Left ventricle myocardium superior (tissue), 1 donor: ENCODE measurements around the gene ZBTB6. TPM values are rescaled to one million over a fixed set of nuclear protein-coding genes. Genes with fewer than 3 reads are reported as not detected.
"Not testable (repeated sequence)": the region's sequence is repeated elsewhere in the genome, so short reads cannot be mapped to it uniquely, and the experiment has no call there.

Experiments
- ATAC-seq: fragments of 200-7000 bp; cut with Tn5 transposase; one replicate; pipeline ENCODE4 v1.9.1; 2020; ENCODE audit warnings: mild to moderate bottlenecking, moderate library complexity
- DNase-seq: peaks from one replicate; pipeline ENCODE4 v3.0.0-alpha.2; 2020
- intact Hi-C: fragments of 100-400 bp; cut with micrococcal nuclease; formaldehyde crosslinking; loops from one replicate; pipeline ENCODE4 v1.11.0; 2022
- total RNA-seq: library from RNA; stranded (reverse); fragmentation: NEBNext Ultra II Directional; extraction: Animal tissue kit (Norgen Biotek cat#: 25700); gene quantifications from one replicate; pipeline ENCODE4 v1.2.1, GENCODE V29; 2021
- donor health status: DM: no; HTN: yes; CAD: no; lungs with severe emphysema.

ZBTB6 gene
- total RNA-seq, 1 donor from 2014 or later, result 5.8 TPM

DNA sequence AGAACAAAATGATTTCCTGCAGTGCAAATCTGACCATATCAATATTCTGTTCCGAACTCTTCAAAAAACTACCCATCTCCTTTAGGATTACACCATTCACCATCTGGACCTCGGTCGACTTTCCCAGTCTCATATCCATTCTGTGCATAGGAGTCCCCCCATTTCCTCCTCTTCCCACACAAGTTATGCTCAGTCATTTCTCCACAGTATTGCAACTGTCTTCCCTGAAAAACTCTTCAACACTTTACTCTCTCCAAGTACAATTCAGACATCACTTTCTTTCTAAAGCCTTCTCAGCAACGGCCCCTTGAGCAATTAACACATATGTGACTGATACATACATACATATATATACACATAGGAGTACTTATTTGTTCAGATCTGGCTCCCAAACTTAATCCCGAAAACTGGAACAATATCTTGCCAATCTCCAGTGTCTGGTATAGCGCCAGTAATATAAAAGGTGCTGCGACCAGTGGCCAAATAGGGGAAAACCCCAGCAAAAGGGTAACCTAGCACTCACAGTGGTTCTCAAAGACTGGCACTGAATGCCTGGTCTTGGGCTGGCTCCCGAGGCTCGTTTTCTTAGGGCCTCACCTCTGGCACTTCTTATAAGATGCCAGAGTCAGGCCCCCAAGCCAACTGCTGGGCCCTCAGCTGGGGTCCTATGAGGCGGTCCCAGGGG, 17.6 kb upstream of the ZBTB6 start:
- no peak for ATAC-seq
- DNase-seq, result no peak
- intact Hi-C loops, result no loop called here

DNA sequence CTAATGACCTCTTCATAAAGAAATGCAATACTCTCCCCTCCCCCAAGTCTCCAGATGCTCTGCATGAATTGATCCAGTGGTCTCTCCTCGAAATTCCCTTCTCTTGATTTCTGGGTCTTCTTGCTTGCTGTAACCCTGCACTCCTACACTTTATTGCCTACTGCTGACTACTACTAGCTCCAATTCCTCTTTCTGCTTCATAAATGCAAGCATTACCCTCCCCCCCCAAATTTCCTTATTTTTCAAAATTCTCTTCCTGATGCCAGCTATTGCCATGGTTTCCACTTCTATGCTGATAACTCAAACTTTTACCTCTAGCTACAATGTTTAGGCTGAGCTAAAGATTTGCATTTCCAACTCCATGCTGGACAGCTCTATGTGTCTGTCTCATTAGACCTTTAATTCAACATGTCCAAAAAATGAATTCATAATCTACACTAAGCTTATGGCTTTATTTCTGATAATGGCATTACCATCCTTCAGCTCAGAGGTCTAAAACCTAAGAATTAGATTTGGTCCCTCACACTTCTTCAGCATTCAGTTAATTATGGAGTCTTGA, 16.8 kb upstream of the ZBTB6 start:
- DNase-seq (no peak), ATAC-seq (no peak)
- intact Hi-C loops, result no loop called here

DNA sequence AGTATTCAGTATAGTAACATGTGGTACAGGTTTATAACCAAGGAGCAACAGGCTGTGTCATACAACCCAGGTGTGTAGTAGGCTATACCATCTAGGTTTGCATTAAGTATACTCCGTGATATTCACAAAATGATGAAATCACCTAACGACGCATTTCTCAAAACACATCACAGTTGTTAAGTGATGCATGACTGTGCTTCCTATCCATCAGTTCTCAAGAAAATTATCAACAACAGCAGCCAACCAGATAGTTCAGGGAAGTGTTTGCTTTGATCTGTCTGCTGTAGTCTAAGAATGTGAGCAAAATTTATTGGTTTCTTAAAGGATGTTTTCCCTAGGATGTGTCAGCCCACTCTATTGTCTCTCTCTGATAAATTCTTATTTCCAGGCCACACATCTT, 10.8 kb upstream of the ZBTB6 start:
- DNase-seq (no peak), ATAC-seq (no peak)
- intact Hi-C loops, result no loop called here

GRCh38 chr9:122922713-122923112, 9.6 kb upstream of the ZBTB6 start:
- DNase-seq, result no peak
- intact Hi-C loops, result no loop called here
- ATAC-seq, result no peak

DNA sequence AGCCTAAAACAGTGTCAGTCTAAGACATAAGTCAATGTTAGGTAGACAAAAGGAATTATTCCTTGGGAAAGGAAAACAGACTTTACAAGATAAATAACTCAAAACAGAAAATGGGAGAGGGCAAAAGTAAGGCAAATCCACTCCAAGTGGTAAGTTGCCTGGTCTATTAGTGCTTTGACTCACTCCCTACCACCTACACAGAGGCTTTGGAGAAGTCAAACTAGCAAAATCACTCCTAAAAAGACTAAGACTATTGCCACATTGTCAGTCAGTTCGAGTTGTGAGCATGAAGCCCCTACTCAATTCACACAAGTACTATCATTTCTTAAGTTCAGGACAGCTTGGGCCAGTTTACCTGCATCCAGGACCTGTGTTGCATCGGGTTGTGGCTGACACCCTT, 5.2 kb upstream of the ZBTB6 start:
- ATAC-seq (no peak), DNase-seq (no peak)
- intact Hi-C loops, result no loop called here

DNA sequence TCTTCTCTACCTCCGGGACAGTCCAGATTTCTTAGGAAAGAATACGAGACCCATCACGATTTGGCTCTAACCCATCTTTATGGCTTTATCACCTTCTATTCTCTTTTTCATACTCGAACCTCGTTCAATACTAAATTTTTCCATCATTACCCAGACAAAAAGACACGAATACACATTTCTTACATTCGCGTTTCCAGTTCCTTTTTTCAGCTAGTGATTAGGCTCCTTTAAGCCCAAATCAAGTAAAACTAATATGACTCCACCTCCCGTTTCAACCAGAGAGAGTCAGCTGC, 506 bp downstream of the ZBTB6 start:
- intact Hi-C loops, result no loop called here
- no peak for DNase-seq
- ATAC-seq, result no peak

- DNase-seq, intact Hi-C loops: not testable (repeated sequence)
Measured at GRCh38 chr9:122906122-122906521, 7.0 kb downstream of the ZBTB6 start.

DNA sequence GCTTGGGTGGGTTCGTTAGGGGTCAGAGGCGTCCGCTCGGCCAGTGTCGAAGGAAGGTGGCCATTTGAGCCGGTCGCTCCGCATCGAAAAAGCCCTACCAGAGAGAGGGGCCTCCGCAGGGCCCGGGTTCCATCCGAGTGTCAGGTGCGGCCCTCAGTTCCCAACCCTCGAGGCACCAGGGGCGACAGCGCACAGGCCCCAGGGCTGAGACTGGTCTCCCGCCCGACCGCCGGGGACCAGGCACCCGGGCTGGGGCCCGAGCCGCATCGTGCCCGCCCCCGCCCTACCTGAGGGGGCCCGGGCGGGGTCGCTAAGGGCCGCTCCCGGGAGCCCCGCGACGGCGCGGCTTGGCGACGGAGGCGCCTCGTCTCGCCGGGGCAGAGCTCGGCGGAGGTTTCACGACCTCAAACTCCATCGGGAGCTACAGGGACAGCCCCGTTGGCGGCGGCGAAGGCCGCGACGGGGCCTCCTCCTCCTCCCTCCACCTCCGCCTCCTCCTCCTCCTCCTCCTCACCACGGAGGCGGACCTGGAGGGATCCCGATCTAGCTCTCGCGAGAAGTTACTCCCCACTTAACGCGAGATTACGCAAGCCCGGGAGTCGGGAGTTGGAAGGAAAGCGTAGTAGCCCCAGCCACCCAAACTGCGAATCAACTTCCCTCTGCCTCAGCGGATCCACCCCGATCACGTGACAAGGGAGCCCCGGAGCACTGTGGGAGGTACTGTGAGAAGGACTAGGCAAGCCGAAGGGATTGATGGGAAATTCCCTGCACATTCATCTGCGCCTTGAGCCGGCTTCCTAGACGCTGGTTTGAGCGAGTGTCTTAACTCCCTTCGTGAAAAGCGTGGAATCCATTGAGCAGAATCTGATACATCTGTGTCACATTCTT, 8.1 kb downstream of the ZBTB6 start, which contains the start of gene RC3H2:
RC3H2 (minus strand) TSS at position 537 of the 888 bp plus-strand sequence. CDS start 7,850 bp downstream, outside the sequence.
- ATAC-seq (peak; percentile 98), DNase-seq (peak; percentile 97)
- intact Hi-C loops, result no loop called here

More at GRCh38 chr9:122906122-122906521, 7.0 kb downstream of the ZBTB6 start:
- not testable (repeated sequence) for ATAC-seq

DNA sequence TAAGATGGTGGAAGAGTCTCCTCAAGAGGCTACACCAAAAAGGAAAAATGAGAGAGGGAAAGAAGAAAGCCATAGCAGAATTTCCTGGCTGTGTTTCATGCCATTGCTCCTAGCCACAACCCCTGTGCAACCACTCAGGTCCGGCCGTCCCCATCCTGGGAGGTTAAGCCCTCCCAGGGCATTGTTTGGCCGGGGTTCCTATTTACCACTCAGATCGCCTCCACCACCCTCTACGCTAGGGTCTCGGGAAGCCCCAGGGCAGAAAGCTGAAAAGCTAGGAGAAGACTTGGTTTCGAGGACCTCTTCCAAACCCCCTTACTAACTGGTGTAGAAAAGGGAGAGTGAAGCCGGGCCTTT, 8.7 kb downstream of the ZBTB6 start:
- ATAC-seq (peak; percentile 51), DNase-seq (no peak)
- intact Hi-C loops, result no loop called here

GRCh38 chr9:122900791-122901190, 12.3 kb downstream of the ZBTB6 start:
- DNase-seq (no peak), ATAC-seq (no peak)
- intact Hi-C loops, result no loop called here

- intact Hi-C loops, result no loop called here
- ATAC-seq (no peak), DNase-seq (no peak)
Measured at GRCh38 chr9:122897969-122898368, 15.2 kb downstream of the ZBTB6 start.

DNA sequence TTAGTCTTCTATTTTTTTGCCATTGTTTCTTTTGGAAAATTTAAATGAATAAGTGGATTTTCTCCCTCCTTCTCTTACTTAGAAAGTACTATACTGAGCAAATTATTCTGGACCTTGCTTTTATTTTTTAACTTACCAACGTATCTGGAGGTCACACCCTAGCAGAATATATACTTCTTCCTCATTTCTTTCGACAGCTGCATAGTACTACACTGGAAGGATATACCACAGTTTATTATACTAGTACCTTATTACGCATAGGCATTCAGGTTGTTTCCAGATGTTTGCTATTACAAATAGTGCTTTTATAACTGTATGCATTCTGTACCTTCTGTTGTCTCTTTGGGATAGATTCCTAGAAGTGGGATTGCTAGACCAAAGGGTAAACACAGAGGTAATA, 24.6 kb downstream of the ZBTB6 start:
- no peak for ATAC-seq
- no peak for DNase-seq
- intact Hi-C loops, result no loop called here

DNA sequence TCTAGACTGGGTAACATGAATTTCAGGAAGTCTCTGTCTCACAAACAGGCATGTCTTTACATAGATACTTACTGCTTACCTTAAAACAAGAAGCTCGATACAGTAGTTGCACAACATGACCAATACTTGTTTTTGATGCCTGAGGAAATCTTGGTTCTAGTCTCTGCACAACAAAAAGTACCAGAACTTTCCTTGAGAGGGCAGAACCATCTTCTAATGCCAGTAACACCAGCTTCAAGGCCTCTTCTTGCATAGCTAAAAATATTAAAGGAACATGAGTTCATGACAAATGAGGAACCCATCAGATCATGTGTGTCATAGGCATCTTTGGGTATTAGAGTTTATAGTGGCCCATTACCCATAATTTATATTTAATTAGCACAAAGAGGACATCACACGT, 30.0 kb downstream of the ZBTB6 start:
- DNase-seq (no peak), ATAC-seq (no peak)
- intact Hi-C loops, result no loop called here

GRCh38 chr9:122879443-122879842, 33.7 kb downstream of the ZBTB6 start:
- intact Hi-C loops, result no loop called here
- no peak for ATAC-seq

GRCh38 chr9:122875523-122875922, 37.6 kb downstream of the ZBTB6 start:
- intact Hi-C loops, result no loop called here
- ATAC-seq (no peak), DNase-seq (no peak)

More at GRCh38 chr9:122879443-122879842, 33.7 kb downstream of the ZBTB6 start:
- no peak for DNase-seq

GRCh38 chr9:122867276-122867675, 45.8 kb downstream of the ZBTB6 start:
- intact Hi-C loops, DNase-seq, ATAC-seq: not testable (repeated sequence)

DNA sequence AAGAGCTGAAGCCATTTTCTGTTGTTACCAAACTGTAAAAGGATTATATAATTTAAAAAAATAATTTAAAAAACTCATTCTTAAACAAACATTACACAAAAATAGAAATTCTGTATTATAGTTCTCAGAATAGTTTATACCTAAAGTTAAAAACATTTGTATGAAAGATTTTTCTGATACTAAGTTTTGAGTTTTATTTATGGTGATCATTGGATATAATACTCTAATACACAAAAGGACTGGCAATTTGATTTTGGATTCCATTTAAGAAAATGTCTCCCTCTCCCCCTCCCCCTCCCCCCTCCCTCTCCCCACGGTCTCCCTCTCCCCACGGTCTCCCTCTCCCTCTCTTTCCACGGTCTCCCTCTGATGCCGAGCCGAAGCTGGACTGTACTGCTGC, 47.0 kb downstream of the ZBTB6 start:
- intact Hi-C loops, result no loop called here
- ATAC-seq (no peak), DNase-seq (no peak)

- intact Hi-C loops, result no loop called here
- DNase-seq, result no peak
- ATAC-seq, result no peak
Measured at GRCh38 chr9:122865300-122865699, 47.8 kb downstream of the ZBTB6 start.

GRCh38 chr9:122863407-122863806, 49.7 kb downstream of the ZBTB6 start:
- DNase-seq (no peak), ATAC-seq (no peak)
- intact Hi-C loops, result no loop called here

DNA sequence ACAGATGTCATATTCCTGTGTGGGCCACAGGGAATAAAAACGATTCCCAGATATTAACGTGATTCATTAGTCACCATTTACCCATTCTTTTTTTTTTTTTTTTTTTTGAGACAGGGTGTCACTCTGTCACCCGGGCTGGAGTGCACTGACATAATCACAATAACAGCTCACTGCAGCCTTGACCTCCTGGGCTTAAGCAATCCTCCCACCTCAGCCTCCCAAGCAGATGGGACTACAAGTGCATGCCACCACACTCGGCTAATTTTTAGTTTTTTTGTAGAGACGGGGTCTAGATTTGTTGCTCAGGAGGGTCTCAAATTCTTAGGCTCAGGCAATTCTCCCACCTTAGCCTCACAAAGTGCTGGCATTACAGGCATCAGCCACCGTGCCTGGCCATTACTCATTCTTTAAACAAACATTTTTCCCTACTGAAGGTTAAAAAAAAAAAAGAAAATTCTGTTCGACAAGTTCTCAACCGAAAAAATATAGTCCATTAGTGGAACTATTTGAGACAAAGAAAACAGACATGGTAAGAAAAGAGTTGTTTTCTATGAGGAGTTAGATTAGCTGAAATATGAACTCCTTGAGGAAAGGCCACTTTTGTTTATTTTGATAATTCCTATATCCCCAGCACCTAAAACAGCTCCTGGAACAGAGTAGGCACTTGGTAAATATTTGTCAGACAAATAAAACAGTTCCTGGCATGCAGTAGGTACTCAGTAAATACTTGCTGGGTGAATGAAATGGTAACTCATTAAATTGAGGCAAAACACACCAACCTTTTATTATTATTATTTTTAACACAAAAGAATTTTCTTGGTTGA, 52.6 kb downstream of the ZBTB6 start:
- no peak for ATAC-seq
- intact Hi-C loops, result no loop called here
- DNase-seq, result no peak
